M059J (cell line): ENCODE results near the gene HOXC6. TPM values are rescaled to one million over a fixed set of nuclear protein-coding genes. Genes with fewer than 3 reads are reported as not detected.
A peak's percentile ranks its signal among the peaks of the same experiment; 100 is the strongest.

Experiments
- DNase-seq: peaks from one replicate; pipeline ENCODE4 v3.0.0-alpha.2; 2012; ENCODE audit warnings: low read depth
- total RNA-seq: library from RNA; depleted of rRNA; stranded (reverse); fragments of >200 nt; shearing (Covaris generic); gene quantifications from 2 replicates; pipeline ENCODE4 v1.2.3, GENCODE V29; 2014

HOXC6 gene
- total RNA-seq, 1 experiment from 2014 or later = 5.2 TPM

GRCh38 chr12:54029529-54030441 is 1.5 kb downstream of the HOXC6 start:
- DNase-seq = no peak

DNA sequence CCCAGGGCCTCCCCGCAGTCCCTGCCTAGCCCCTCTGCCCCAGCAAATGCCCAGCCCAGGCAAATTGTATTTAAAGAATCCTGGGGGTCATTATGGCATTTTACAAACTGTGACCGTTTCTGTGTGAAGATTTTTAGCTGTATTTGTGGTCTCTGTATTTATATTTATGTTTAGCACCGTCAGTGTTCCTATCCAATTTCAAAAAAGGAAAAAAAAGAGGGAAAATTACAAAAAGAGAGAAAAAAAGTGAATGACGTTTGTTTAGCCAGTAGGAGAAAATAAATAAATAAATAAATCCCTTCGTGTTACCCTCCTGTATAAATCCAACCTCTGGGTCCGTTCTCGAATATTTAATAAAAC is 2.2 kb downstream of the HOXC6 start:
- DNase-seq = no peak

DNA sequence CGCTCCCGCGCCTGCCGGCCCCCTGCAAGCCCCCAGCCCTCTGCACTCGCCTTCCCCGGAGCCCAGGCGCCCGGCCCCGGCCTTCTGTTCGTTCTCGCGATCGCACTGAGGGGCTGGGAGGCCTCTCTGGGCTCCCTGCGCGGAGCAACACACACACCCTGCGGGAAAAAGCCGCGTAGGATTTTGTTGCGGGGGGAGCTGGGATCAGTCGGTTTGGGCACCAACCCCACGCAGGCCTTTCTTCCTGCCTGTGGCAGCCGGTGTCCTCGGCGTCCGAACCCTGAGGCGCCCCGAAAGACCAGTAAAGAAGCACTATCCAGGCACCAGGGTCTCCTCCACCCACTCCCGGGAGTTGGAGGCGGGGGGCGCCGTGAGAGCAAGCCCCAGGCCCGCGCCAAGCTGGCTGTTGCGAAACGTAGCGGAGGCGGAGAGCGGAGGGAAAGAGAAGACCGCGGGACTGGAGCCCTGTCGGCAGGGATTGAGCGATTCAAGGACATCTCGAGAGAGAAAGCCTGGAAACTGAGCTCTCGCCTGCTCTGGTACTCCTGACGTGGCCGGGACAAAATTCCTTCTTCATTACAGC is 2.7 kb downstream of the HOXC6 start:
- no peak for DNase-seq

GRCh38 chr12:54031480-54031879 is 3.2 kb downstream of the HOXC6 start:
- DNase-seq = no peak

- DNase-seq = no peak
Measured at GRCh38 chr12:54032086-54032619, 3.9 kb downstream of the HOXC6 start.

DNA sequence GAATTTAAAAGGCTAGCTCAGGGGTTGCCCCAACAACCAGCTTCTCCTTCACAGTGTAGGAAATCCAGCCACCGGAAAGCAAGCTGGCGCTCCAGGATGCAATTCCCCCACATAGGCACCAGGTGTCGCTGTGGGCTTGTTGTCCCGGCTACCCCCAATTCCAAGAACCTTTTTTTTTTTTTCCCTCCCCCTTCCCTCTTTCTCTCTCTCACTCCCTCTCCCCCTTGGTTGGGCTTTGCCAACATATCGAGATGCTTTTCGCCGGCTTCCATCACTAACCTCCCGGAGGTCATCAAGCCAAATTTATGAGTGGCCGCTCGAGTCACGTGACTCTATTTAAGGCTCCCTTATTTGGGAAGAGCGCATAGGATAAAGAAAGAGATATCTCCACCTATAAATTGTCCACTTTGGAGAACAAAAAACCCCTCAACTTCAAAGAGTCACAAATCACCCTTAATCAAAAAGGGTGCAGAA is 4.4 kb downstream of the HOXC6 start, which contains the start of gene HOXC5:
TSS of gene HOXC5 (plus strand) at position 424 of the 474 bp plus-strand sequence. CDS start 73 bp downstream, outside the sequence.
- DNase-seq = peak; percentile 70

GRCh38 chr12:54033106-54033979 is 5.1 kb downstream of the HOXC6 start:
- DNase-seq = peak; percentile 46

- DNase-seq = no peak
Measured at GRCh38 chr12:54033980-54034784, 5.9 kb downstream of the HOXC6 start.

GRCh38 chr12:54034785-54035310 is 6.6 kb downstream of the HOXC6 start:
- DNase-seq = no peak

DNA sequence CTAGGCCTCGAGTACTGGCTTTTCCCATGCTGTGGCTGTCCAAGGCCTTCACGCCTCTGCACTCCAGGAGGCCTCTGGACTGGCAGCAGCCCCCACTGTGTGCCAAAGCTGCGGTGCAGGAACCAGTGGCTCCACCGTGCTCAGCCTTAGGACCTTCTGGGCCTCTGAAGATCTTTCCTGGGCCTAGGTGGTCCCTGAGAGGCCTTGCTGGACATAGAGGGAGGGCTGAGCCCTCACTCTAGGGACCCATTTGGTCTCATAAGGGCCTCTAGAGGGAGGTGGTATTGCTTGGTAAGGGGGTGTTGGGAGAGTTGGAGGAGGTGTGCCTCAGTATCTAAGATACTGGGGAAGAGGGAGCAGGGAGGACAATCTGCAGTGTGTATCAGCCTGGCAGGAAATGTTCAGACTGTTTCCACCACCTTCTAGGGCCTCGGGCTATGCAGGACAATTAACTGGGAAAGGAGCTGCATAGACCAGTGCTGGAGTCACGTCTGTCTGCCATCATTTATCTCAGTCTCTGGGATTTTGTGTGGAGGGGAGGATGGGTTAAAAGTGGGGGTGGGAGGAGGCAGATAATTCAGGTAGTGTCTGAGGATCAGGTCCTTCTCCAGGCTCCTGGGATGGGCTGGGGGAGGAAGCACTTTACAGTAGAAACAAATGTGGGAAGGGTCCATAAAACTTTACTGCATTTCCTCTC is 7.5 kb downstream of the HOXC6 start:
- peak; percentile 28 for DNase-seq

DNA sequence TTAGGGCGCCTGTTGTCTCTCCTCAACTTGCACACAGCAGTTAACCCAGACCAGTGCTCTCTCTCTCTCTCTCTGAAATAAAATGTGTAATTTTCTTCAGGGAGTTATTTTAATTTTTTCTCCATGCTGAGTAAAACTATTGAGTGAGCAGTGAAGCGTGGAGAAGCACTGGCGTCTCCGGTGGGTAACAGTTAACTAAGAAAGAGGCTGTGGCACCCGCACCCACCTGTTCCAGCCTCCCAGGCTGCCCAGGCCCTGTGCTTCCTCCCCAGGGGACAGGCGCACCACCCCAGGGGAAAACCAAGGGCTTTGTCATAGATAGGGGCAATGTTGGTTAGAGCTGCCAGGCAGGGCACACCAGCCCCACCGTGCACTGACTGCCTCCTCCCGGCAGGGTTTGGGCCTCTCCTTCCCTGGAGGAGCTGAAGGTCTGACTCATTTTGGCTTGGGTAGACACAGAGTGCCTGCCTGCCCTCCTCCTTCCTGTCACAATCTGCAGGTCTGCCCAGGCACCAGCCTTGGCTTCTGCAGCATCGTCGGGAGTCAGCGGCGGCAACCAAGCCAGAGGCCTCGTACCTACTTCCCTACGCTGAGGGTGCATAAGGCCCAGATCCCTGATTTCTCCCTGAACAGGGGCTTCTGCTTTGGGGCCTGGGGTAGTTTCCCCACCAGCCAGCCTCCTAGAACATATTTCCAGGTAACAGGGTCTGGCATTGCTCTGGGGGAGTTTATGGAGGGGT is 8.6 kb downstream of the HOXC6 start:
- DNase-seq = peak; percentile 65

DNA sequence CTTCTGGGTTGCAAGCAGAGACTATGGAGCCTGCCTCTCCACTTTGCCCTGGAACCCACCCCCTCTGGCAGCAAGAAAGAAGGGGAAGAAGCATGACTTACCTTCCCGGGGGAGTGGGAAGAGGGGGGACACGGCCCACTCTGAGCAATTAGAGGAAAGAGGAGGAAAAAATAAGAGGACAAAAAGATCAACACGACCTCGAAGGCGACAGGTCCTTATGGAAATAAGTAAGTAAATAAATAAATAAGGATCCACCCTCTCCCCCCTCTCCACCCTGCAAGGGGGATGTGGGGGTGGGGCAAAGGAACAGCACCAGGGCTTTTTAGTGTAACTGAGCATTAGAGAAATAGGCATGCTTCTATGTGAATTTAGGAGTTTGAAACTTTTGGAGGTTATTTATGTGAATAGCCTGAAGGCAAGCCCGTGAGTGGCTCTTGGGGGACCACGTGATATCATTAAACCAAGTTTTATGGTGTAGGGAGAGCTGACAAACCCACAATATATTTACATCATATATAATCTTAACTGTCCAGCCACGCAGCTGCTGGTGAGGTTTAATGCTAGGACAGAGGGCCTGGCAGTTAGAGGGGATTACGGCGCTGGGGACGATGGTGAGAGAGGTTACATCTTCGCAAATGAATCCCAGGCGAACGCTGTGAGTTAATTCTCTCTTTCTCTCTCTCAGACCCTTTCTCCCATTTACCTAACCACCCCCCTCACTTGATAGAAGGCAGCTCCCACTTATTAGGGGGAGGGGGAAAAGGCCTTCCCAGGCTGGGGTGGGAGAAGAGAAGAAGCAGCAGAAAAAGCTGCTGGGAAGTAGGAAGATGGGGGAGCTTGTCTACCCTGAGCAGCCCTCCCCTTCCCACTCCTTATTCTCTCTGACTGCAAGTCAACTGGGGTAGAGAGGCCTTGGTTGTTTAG is 9.4 kb downstream of the HOXC6 start:
- DNase-seq = no peak

DNA sequence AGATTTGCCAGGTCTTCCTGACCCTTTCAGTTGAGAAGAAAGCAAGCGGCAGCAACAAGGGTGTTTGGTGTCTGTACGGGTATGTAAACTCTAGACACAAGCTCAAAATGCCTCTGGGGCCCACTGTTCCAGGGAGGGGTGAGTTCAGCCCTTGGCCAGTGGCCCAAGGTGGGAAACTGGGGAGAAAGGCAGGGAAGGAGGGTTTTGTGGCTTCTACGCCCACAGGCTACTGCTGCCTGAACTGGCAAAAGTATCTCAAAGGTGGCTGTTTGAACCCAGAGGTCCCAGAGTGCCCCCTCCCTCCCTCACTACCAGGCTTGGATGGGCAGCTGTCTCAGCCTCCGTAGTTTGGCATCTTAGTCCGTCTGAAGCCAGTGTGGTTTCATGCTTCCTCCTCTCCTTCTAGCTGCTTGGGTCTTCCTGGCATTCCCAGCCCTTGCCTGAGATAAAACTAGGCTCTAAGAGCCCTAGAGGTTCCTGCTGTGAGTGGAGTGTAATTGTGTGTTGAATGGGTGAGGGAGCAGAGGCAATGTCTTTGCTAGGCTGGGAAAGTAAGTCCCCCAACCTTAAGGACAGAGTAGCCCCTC is 10.1 kb downstream of the HOXC6 start:
- no peak for DNase-seq

- DNase-seq = no peak
Measured at GRCh38 chr12:54038871-54039414, 10.7 kb downstream of the HOXC6 start.

DNA sequence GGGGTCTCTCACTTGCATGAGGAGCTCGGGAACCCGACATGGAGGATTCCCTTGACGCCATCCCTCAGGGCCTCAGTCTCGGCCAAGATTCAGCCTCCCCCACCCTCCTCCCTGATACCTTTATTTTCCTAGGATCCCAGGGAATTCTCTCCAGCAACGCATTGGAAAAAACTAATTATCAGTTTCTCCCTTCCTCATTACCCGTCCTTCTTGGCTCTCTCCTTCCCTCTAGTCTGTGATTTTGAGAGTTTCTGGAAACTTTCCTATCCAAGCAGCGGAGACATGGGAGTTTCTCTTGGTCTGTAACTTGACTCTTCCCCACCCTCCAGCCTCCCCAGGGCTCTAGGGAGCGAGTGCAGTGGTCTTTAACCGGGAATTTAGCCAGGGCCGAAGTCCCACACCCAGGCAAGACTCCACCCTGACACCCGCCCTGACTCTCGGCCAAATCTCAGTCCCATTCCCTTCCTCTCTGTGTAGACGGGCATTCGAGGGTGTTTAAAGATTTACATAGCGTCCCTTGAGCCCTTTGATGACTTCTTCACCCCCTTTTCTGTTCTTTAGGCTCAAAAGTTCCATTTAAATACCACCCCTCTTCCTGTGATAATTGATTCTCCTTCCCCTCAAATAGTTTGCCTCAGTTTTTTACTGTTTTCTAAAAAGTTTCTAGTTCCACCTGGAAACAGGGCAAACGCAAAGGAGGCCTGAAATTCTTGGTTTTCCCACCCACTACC is 11.3 kb downstream of the HOXC6 start:
- DNase-seq = no peak

GRCh38 chr12:54040148-54040494 is 11.9 kb downstream of the HOXC6 start:
- DNase-seq = no peak

- DNase-seq = no peak
Measured at GRCh38 chr12:54040648-54041047, 12.4 kb downstream of the HOXC6 start.
